ENCODE data around the gene LAMA3.

GRCh38 chr18:23640052-23640451 is 49.2 kb upstream of the LAMA3 start:
- TF ChIP-seq POLR2A (IDR thresholded peaks at IDR 0.05; ENCODE audit: low read length) (no peak), GATA1 (IDR thresholded peaks at IDR 0.05; ENCODE audit: low read depth, low read length) (no peak)

All from erythroblast (primary cell).